IPS DF 19.7 (cell line): ENCODE measurements around the gene DNM2.
"Not testable (repeated sequence)": the region's sequence is repeated elsewhere in the genome, so short reads cannot be mapped to it uniquely, and the experiment has no call there.

Source experiments
- DNase-seq: peaks from one replicate; pipeline ENCODE4 v3.0.0-alpha.2; 2013; ENCODE audit warnings: low read depth, low spot score

DNM2 gene

DNA sequence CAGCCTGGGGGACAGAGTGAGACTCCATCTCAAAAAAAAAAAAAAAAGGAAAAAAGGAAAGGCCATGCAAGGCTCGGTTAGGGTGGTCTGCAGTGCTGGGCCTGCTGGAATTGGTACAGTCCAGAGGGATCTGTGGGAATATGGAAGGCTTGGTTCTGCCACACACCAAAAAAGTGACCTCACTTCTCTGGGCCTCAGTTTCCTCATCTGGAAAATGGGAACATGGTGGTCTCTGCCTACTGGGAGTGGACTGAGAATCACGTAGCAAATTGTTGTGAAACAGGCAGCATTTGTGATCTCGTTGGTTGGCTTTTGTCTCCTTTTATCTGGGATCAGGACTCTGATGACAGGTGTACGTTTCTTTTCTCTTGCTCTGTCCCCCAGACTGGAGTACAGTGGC is 7.5 kb downstream of the DNM2 start:
- no peak for DNase-seq

GRCh38 chr19:10726268-10726667 is 8.4 kb downstream of the DNM2 start:
- DNase-seq: no peak

DNA sequence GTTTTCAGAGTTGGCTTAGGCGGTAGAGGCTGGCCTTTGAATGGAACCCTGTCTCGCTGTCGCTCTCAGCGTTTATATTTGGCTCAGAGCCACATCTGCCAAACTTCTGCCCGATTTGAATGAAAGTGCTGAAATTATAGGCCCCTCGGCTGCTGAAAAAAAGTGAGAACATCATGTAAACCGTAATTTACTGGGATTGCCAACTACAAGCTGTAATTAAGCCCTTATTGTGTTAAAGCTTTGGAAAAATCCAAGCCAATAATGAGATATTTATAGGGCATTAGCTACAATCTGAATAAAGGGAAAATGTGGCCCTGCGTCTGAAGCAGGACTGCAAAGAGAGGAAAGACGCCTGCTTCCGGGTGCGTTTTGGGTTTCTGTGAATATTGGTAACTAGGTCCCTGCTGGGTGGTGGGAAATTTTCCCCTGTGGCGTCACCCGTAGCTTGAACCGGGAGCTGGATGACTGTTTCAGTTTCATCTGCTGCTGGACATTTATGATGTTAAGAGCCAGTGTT is 9.9 kb downstream of the DNM2 start:
- DNase-seq: no peak

DNA sequence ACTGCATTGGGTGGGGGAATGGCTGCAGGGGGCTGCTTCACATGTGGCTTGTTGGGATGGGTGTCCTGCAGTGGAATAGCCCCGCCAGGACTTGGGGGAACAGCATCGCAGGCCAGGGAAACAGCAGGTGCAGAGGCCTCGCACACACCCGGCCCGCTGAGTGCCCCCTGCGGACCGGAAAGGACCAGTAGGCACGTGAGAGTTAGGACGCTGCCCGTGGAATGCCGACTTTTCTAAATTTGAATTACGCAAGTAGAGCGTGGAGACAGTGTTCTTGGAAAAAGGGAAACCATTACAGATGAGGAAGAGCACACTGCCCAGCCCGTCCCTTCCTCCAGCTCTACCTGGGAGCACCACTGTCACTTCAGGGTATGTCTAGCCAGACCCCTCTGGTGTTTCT is 11.5 kb downstream of the DNM2 start:
- no peak for DNase-seq

DNA sequence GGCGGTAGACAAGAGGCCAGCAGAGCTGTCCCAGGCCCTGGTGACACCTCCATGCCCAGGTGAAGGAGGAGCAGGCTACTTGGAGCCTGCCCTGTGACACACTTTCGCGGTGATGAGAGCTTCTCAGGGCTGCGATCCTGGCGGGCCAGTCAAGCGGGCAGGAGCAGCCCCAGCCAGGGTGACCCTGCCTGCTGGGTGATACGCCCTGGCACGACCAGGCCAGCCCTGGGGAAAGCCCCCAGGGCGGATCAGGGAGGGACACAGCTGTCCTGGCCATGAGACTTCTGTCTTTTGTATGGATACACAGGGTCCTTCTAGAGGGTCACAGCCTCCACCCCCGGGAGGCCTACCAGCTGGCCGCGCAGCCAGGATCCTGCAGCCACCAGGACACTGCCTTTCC is 13.1 kb downstream of the DNM2 start:
- no peak for DNase-seq

DNA sequence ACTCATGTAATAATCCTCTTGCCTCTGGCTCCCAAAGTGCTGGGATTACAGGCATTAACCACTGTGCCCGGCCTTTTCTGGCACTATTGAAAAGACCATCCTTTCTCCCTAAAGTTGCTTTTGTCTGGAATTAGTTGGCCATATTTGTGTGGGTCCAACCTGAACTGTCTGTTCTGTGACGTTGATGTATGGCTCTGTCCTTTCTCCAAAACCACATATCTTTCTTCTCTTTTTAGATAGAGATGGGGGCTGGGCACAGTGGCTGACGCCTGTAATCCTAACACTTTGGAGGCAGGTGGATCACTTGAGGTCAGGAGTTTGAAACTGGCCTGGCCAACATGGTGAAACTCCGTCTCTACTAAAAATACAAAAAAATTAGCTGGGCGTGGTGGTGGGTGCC is 17.9 kb downstream of the DNM2 start:
- no peak for DNase-seq

- DNase-seq: no peak
Observed at GRCh38 chr19:10736189-10736588, 18.3 kb downstream of the DNM2 start.

DNA sequence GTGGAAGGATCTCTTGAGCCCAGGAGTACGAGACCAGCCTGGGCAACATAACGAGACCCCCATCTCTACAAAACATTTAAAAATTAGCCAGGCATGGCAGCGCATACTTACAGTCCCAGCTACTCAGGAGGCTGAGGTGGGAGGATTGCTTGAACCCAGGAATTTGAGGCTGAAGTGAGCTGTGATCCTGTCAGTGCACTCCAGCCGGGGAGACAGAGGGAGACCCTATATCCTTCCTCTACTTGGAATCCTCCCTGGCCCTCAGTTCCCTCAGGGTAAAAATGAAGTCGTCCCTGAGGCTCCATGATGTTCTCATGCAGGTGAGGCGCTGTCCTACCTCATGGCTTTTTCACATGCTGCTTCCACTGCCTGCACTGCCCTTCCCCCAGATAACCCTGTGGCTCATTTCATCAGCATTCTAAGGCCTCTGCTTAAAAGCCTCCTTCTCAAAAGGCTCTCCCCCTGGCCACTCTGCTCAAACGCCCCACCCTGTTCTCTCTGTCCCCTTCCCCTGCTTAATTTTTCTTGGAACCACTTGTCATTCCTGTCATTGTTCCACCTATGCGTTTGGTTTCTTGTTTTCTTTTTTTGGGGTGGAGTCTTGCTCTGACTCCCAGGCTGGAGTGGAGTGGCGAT is 19.2 kb downstream of the DNM2 start:
- no peak for DNase-seq

GRCh38 chr19:10737722-10738121 is 19.8 kb downstream of the DNM2 start:
- DNase-seq: no peak

DNA sequence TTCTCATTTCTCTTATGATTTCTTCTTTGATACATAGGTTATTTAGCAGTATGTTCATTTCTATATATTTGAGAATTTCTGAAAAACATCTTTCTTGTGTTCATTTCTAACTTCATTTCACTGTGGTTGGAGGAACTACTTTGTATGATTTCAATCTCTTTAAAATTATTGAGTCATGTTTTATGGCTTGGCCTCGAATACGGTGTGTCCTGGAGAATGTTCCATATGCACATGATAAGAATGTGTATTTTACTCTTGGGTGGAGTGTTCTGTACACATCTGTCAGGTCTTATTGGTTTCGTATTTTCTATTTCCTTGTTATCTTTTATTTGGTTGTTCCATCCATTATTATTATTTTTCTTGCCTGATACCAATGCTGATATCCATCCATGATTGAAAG is 22.9 kb downstream of the DNM2 start:
- DNase-seq: no peak

DNA sequence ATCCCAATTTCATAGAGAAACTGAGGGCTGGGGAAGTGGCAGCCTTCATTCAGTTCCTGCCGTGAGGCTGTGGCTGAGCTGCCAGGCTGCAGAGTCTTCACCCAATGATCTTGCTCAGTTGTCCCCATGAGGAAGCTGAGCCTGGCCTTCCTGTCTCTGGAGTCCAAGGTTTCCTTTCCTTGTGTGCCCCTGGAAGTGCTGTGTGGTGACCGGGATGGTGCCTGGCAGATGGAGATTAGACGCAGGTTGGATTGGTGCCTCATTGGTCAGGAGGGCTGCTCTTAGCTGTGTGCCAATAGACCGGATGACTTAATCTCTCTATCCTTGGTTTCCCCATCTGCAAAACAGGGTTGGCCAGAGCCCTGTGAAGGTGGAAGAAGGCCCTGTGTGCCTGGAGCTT is 24.6 kb downstream of the DNM2 start:
- no peak for DNase-seq

DNA sequence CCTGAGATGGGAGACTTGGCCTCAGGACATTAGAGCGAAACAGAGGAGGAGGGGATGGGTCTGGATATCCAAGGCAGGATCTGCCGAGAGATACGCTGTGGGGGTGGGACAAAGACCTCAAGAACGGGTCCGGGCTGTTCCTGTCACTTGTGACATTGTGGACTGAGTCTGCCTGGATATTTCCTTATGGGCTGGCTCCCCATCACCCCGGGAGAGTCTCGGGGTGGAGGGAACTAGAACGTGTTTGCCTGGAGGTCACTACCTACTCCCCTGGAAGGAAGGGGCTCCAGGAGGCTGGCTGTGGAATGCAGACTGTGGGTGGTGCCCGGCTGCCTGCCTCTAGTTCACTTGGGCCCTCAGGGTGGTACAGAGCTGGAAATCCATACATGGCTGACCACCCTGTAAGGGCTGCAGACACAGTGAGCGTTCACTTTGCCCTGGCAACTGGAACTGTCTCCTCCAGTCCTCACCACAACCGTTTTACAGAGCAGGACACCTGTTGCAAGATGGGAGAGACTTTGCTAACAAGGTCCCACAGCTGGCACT is 26.4 kb downstream of the DNM2 start:
- no peak for DNase-seq

- DNase-seq: no peak
Observed at GRCh38 chr19:10744801-10745293, 27.0 kb downstream of the DNM2 start.

GRCh38 chr19:10746437-10746836 is 28.6 kb downstream of the DNM2 start:
- DNase-seq: not testable (repeated sequence)

DNA sequence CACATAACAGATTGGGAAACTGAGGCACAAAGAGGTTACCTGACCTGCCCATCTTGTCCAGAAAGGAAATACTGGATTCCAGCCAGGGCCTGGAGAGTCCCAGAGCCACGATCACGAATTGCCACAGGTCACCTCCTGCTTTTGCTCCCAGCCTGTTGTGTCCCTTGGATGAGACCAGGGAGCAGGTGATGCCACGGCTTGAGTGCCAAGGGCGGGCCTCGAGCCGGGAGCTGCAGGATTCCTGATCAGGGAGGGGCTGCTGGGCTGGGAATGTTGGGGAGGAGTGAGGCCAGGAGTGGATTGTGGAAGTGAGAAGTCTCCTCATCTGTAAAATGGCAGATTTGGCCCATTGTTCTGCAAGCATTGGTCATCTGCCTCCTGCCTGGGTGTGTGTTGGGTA is 29.4 kb downstream of the DNM2 start:
- DNase-seq: no peak

- DNase-seq: no peak
Observed at GRCh38 chr19:10747674-10748073, 29.8 kb downstream of the DNM2 start.

DNA sequence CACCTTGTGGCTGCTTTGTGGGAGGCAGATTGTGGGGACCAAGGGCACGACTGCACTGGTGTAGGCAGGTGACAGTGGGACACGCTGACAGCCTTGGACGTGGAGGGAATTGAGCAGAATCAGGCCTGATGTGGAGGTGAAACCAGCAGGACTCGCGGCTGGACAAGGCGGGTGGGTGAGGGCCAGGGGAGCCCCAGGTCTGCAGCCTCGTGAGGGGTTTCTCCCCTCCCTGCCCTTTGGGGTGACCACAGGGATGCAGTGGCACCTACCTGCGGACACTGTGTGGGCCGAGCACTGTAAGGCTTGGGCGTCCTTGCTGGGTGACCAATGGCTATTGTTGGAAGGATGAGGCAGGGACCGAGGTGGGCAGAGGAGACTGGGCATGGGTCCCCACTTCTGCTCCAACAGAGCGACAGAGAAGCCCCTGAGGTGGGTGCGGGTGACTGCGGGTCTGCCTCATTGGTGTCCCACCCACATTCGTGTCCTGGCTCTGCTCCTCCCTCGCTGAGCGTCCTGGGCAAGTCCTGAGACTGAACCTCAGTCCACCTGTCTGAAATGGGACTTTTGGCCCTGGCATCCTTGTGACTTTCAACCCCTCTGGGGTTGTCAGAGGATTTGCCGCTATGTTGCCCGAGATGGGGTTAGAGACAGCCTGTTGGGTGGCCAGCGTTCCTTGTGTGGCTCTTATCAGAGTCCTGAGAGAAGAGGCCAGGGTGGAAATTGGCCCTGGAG is 30.5 kb downstream of the DNM2 start:
- no peak for DNase-seq

DNA sequence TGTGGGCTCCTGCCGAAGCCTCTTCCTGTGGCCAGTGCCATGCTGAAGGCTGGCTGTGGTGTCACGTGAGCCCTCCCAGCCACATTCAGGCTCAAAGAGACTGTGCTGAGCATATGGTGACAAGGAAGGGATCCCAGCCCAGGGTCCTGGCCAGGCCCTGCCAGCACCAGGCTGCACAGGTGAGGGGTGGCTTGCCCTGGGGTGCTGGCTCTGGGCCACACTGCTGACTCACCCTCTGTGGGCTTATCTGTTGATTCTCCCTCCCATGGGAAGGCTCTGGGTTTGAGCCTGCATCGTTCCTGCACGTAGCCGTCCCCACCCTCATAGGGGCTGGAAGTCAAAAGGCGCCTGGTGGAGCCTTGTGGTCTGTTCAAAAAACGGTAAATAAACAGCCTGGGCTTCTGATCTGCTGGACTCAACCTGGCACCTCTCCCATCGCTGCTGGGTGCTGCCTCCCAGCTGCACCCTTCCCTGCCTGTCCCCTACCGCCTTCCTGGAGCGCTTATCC is 31.1 kb downstream of the DNM2 start:
- no peak for DNase-seq

GRCh38 chr19:10749435-10750384 is 31.8 kb downstream of the DNM2 start:
- DNase-seq: no peak

- no peak for DNase-seq
Observed at GRCh38 chr19:10751109-10751953, 33.5 kb downstream of the DNM2 start.
